Right lobe of liver (tissue), 4 donors: ENCODE data around the gene SCRT2.

Experiments
- CTCF ChIP-seq, 4 donors: fragments of 200-600 bp in 3 of 4; fragments of 450-650 bp in 1 of 4; IDR thresholded peaks; one replicate each; pipeline versions ENCODE4 v1.5.1 to v1.8.0; 2016 to 2022; ENCODE audit warnings: antibody characterized with exemption in 4 of 4, mild to moderate bottlenecking in 2 of 4
- POLR2A ChIP-seq: fragments of 450-650 bp; IDR thresholded peaks from one replicate; pipeline ENCODE4 v1.6.1; 2017; ENCODE audit warnings: antibody characterized with exemption, mild to moderate bottlenecking
- donor health status: DM: no; HTN: no; CAD: no.
- donor health status: DM: no; HTN: no; CAD: no.
- donor health status: DM: no; HTN: yes; CAD: no.

- TF ChIP-seq POLR2A = no peak
- TF ChIP-seq CTCF (IDR thresholded peaks at IDR 0.05) = no peak
Observed at GRCh38 chr20:664576-664975, 11.0 kb downstream of the SCRT2 start.
